ENCODE data around the gene MFSD1. TPM values are rescaled to one million over a fixed set of nuclear protein-coding genes. Genes with fewer than 3 reads are reported as not detected.

Gene MFSD1
- total and polyA plus RNA-seq, 2 of the 4 experiments (the other 2 are of a cell fraction), result 50.4 to 64.2 TPM

GRCh38 chr3:158864492-158864891 is 62.6 kb downstream of the MFSD1 start:
- ChIA-PET POLR2A (ENCODE audit: unreplicated experiment) (no interaction called here), CTCF (no interaction called here)
- no peak overlapping the region for H3K23ac ChIP-seq (ENCODE audit: low read depth, low read length)
- H2BK120ac ChIP-seq (ENCODE audit: low read depth, low read length), result no peak overlapping the region
- no peaks in the 10 kb centered on the region for H3K79me1 ChIP-seq (ENCODE audit: low read depth in 1 of 2, low read length in 2 of 2)
- H2AK5ac ChIP-seq (ENCODE audit: low read depth, low read length), result no peak overlapping the region
- H3K9me1 ChIP-seq (ENCODE audit: insufficient read depth, low read length), result no peaks in the 10 kb centered on the region
- ATAC-seq (ENCODE audit: low read depth) (no peak), DNase-seq (no peak)
- no peak overlapping the region for H2BK20ac ChIP-seq (ENCODE audit: low read depth, low read length)
- TF ChIP-seq RAD21 (IDR thresholded peaks at IDR 0.05; ENCODE audit: low read length), result no peak
- no peak for TF ChIP-seq CTCF (conservative IDR thresholded peaks at IDR 0.05; ENCODE audit: low read depth, low read length)
- dilution Hi-C loops (cut with HindIII; ENCODE audit: low sequenced_read_pairs, unreplicated experiment), result no loop called here
- H2AK9ac ChIP-seq (replicated peaks; ENCODE audit: low read depth, low read length, poor library complexity), result no peak overlapping the region
- 0 out of 2 replicates have a peak, but pooled peaks cover 1% of the 10 kb centered on the region for H3K27me3 ChIP-seq (ENCODE audit: control insufficient read depth, insufficient read depth, low read length)
- in situ Hi-C loops (cut with MboI; ENCODE audit: low sequenced_read_pairs), result no loop called here
- no peak overlapping the region for H3K56ac ChIP-seq (ENCODE audit: extremely low read depth, insufficient read depth, low read length)
- H4K8ac ChIP-seq (ENCODE audit: low read depth in 2 of 2, low read length in 2 of 2), result no peak overlapping the region
- H4K91ac ChIP-seq (ENCODE audit: insufficient read depth, low read depth, low read length), result no peak overlapping the region
- no TSS peak for BruUV-seq (replicated peaks)
- no peak overlapping the region for H3K18ac ChIP-seq (ENCODE audit: low read depth, low read length)
- no peak overlapping the region for H3K9ac ChIP-seq (ENCODE audit: low read depth, low read length)
- intact Hi-C loops (cut with micrococcal nuclease), result no loop called here
- H4K5ac ChIP-seq (ENCODE audit: low read depth, low read length), result no peak overlapping the region
- H3K4ac ChIP-seq (ENCODE audit: low read depth, low read length), result no peak overlapping the region
- no peak overlapping the region for H3K4me3 ChIP-seq (ENCODE audit: insufficient read depth, low read depth, low read length)
- no peaks in the 10 kb centered on the region for H3K4me1 ChIP-seq (ENCODE audit: control insufficient read depth, insufficient read depth, low read length)
- H2AFZ ChIP-seq (replicated peaks; ENCODE audit: low read length, poor library complexity), result no peak overlapping the region
- H3K27ac ChIP-seq (ENCODE audit: insufficient read depth, low read length), result no peak overlapping the region
- H3K4me2 ChIP-seq (ENCODE audit: low read depth, low read length), result no peak overlapping the region
- H3K36me3 ChIP-seq (ENCODE audit: control insufficient read depth, insufficient read depth, low read length), result no peaks in the 10 kb centered on the region
- no peaks in the 10 kb centered on the region for H3K9me3 ChIP-seq (ENCODE audit: control insufficient read depth, insufficient read depth, low read length)
- no peak overlapping the region for H2BK15ac ChIP-seq (ENCODE audit: low read depth, low read length)
- no peaks in the 10 kb centered on the region for H4K20me1 ChIP-seq (ENCODE audit: insufficient read depth, low read length)
- H3K14ac ChIP-seq (replicated peaks; ENCODE audit: low read depth, low read length), result no peak overlapping the region
- H2BK5ac ChIP-seq (ENCODE audit: low read depth, low read length, poor library complexity, severe bottlenecking), result no peak overlapping the region
- WGBS, 2 experiments (ENCODE audit: extremely low coverage in 2 of 2, insufficient read length in 1 of 2), result no CpG with 5 or more reads among the region's 6 CpGs

Measured in IMR-90 (cell line).